Endothelial cell of umbilical vein (primary cell): ENCODE results near the gene PIMREG. TPM values are rescaled to one million over a fixed set of nuclear protein-coding genes. Genes with fewer than 3 reads are reported as not detected.

Experiments used
- BruUV-seq: library from RNA; stranded (reverse); fragments of 400-500 nt; replicated peaks from 2 replicates; lab custom pipeline; 2021; lab: Mats Ljungman, UMichigan
- CTCF ChIA-PET: fragments of 300-600, 350-600 bp; sonication (Branson Sonifier 250); formaldehyde crosslinking; loops from one replicate; lab custom pipeline; 2021; ENCODE audit warnings: antibody characterized with exemption, inconsistent platforms; lab: Charles Lee
- POLR2A ChIA-PET: fragments of 300-600, 350-600 bp; sonication (Branson Sonifier 250); formaldehyde crosslinking; loops from one replicate; lab custom pipeline; 2021; ENCODE audit warnings: antibody characterized with exemption, inconsistent platforms; lab: Charles Lee
- DNase-seq: peaks from one replicate; pipeline ENCODE4 v3.0.0-alpha.2; 2011; ENCODE audit warnings: low read depth, low spot score
- FAIRE-seq: peaks from 2 replicates; lab custom pipeline; 2011; peaks lifted over from hg19 to GRCh38; lab: Jason Lieb, UNC
- H2AFZ ChIP-seq: 2 replicates; pipeline ENCODE4 v1.6.0; 2012; ENCODE audit warnings: low read depth, low read length, control low read depth, inconsistent platforms
- H3K27ac ChIP-seq: 2 replicates; pipeline ENCODE4 v1.5.1; 2011; ENCODE audit warnings: low read depth, mild to moderate bottlenecking, control low read depth, low read length, moderate library complexity; ENCODE audit not compliant: insufficient read depth
- H3K27me3 ChIP-seq, 2 experiments: 2 replicates each; pipeline versions ENCODE4 v1.6.0 to v1.6.1; 2011; ENCODE audit warnings: low read length in 2 of 2, mixed read lengths in 1 of 2; ENCODE audit not compliant: control insufficient read depth in 2 of 2, insufficient read depth in 2 of 2
- H3K36me3 ChIP-seq, 2 experiments: 2 replicates in 1 of 2; 3 replicates in 1 of 2; pipeline ENCODE4 v1.5.1; 2011; ENCODE audit warnings: low read length in 2 of 2, mild to moderate bottlenecking in 1 of 2, moderate library complexity in 1 of 2; ENCODE audit not compliant: control insufficient read depth in 2 of 2, insufficient read depth in 2 of 2; ENCODE audit errors: extremely low read depth in 1 of 2
- H3K4me1 ChIP-seq: 3 replicates; pipeline ENCODE4 v1.5.1; 2011; ENCODE audit warnings: mild to moderate bottlenecking, low read length; ENCODE audit not compliant: control insufficient read depth, insufficient read depth; ENCODE audit errors: extremely low read depth
- H3K4me2 ChIP-seq: 2 replicates; pipeline ENCODE4 v1.6.1; 2011; ENCODE audit warnings: low read length, control low read depth, mixed read lengths; ENCODE audit not compliant: insufficient read depth
- H3K4me3 ChIP-seq, 3 experiments: fragments of 200-600 bp in 1 of 3; sonication (generic), shearing (Covaris generic) in 1 of 3; replicated peaks in 1 of 3; 2 replicates each; pipeline ENCODE4 v1.5.1; 2011 to 2016; ENCODE audit warnings: control low read depth in 3 of 3, low read length in 3 of 3, mild to moderate bottlenecking in 2 of 3, inconsistent platforms in 1 of 3, low read depth in 1 of 3, moderate library complexity in 1 of 3; ENCODE audit not compliant: insufficient read depth in 1 of 3
- H3K79me2 ChIP-seq: 2 replicates; pipeline ENCODE4 v1.6.0; 2012; ENCODE audit warnings: low read length, inconsistent platforms; ENCODE audit not compliant: control insufficient read depth, insufficient read depth
- H3K9ac ChIP-seq: replicated peaks from 2 replicates; pipeline ENCODE3; 2011; ENCODE audit warnings: low read length, control low read depth; ENCODE audit not compliant: insufficient read depth; ENCODE audit errors: extremely low read depth
- H3K9me1 ChIP-seq: replicated peaks from 3 replicates; pipeline ENCODE4 v1.6.0; 2011; ENCODE audit warnings: mild to moderate bottlenecking, low read length; ENCODE audit not compliant: control insufficient read depth, insufficient read depth; ENCODE audit errors: extremely low read depth
- H3K9me3 ChIP-seq: replicated peaks from 2 replicates; pipeline ENCODE4 v1.5.1; 2012; ENCODE audit warnings: low read length, inconsistent platforms; ENCODE audit not compliant: control insufficient read depth, insufficient read depth
- H4K20me1 ChIP-seq: replicated peaks from 2 replicates; pipeline ENCODE3; 2011; ENCODE audit warnings: mild to moderate bottlenecking, low read length; ENCODE audit not compliant: control insufficient read depth, insufficient read depth; ENCODE audit errors: extremely low read depth
- EZH2 ChIP-seq: IDR thresholded peaks from 2 replicates; pipeline ENCODE4 v1.6.1; 2012; ENCODE audit warnings: borderline replicate concordance, low read depth, mild to moderate bottlenecking, moderate library complexity, low read length, inconsistent platforms; ENCODE audit not compliant: severe bottlenecking
- FOS ChIP-seq: IDR thresholded peaks from 2 replicates; pipeline ENCODE4 v1.6.1; 2011; ENCODE audit warnings: mild to moderate bottlenecking, low read length, moderate library complexity, borderline replicate concordance; ENCODE audit not compliant: insufficient read depth
- GATA2 ChIP-seq: IDR thresholded peaks from 2 replicates; pipeline ENCODE4 v1.7.0; 2011; ENCODE audit warnings: low read depth, mild to moderate bottlenecking, moderate library complexity, mixed read lengths, low read length; ENCODE audit not compliant: insufficient read length, insufficient read depth
- JUN ChIP-seq: IDR thresholded peaks from 2 replicates; pipeline ENCODE4 v1.6.1; 2011; ENCODE audit warnings: borderline replicate concordance, low read depth; ENCODE audit not compliant: insufficient read length, insufficient read depth
- MYC ChIP-seq: IDR thresholded peaks from one replicate; pipeline ENCODE4 v1.6.1; 2011; ENCODE audit warnings: mild to moderate bottlenecking, low read depth, low read length
- POLR2A ChIP-seq: IDR thresholded peaks from 2 replicates; pipeline ENCODE4 v1.6.1; 2012; ENCODE audit warnings: low read depth, mild to moderate bottlenecking, control low read depth, low read length
- POLR2AphosphoS5 ChIP-seq: IDR thresholded peaks from 2 replicates; pipeline ENCODE4 v1.6.1; 2012; ENCODE audit warnings: low read depth, mild to moderate bottlenecking, control low read depth, low read length, moderate library complexity; ENCODE audit not compliant: insufficient read depth
- dilution Hi-C: fragments of 300-500 bp; cut with MboI; formaldehyde crosslinking; loops from one replicate; pipeline ENCODE4 v1.15.0; 2019; ENCODE audit warnings: low sequenced_read_pairs; ENCODE audit not compliant: extremely low pct_ligation_motif_present
- intact Hi-C: fragments of 100-400 bp; cut with micrococcal nuclease; formaldehyde crosslinking; loops from one replicate; pipeline ENCODE4 v1.10.0; 2022
- polyA plus RNA-seq, 4 experiments: library from polyadenylated mRNA; depleted of rRNA in 3 of 4; stranded (reverse) in 3 of 4; unstranded in 1 of 4; fragments of >200 nt; gene quantifications; 2 replicates each; pipeline versions ENCODE4 v1.2.1 to v1.2.3, GENCODE V29; 2011 to 2012; ENCODE audit warnings: missing spikeins in 1 of 4
- total RNA-seq: library from RNA; stranded (reverse); gene quantifications from 2 replicates; pipeline ENCODE4 v1.2.3, GENCODE V29; 2021
- TF ChIP-seq, protein P1 (sequence below), 2 donors: IDR thresholded peaks; 1 replicate in 1 of 2; 2 replicates in 1 of 2; pipeline ENCODE4 v1.5.1; 2011; ENCODE audit warnings: low read length in 2 of 2, mild to moderate bottlenecking in 2 of 2, moderate library complexity in 2 of 2, control low read depth in 1 of 2, inconsistent platforms in 1 of 2, low read depth in 1 of 2; ENCODE audit not compliant: insufficient read depth in 1 of 2; ENCODE audit errors: extremely low read depth in 1 of 2
- TF ChIP-seq, protein P2 (sequence below): IDR thresholded peaks from 2 replicates; pipeline ENCODE4 v1.6.1; 2011; ENCODE audit not compliant: insufficient read depth, insufficient read length

Gene PIMREG
- total and polyA plus RNA-seq, 2 donors (not counting 3 experiments of a cell fraction or from before 2014, with no cell fraction given) = 26.3 to 37.7 TPM

DNA sequence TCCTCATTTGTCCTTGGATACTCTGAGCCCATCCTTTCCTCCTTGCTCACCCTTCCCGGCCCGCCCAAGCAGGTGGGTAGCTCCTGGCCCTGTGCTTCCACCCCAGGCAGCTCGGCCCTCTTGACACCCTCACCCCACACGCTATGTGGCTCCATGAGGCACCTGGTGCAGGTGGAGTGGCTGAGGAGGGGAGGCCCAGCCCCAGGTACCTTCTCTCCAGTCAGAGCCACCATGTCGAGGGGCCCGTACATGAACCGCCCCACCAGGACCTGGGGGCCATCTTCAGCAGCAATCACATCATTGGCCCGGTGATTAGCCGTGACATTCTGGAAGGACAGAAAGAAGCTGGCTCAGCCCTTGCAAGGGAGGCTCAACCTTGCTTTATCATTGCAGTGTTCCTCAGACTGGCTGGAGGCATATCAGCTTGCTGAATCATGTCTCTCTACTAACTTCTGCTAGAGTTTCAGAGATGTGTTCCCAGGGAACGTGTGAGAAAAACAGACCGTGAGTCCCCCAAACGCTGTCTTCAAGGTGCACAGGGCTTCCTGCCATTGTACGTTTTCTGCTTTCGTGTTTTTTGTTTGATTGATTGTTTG, 20.3 kb downstream of the PIMREG start:
- Histone ChIP-seq H2AFZ (no peak overlapping the region), H3K9me3 (no peaks in the 10 kb centered on the region), H3K9ac (no peak overlapping the region), H3K27me3 (no peaks in the 10 kb centered on the region), H3K4me1 (no peaks in the 10 kb centered on the region), H3K4me2 (no peak overlapping the region), H3K4me3 (no peak overlapping the region), H3K36me3 (no peaks in the 10 kb centered on the region), H3K27ac (no peak overlapping the region), H3K79me2 (no peaks in the 10 kb centered on the region), H3K9me1 (no peaks in the 10 kb centered on the region), H4K20me1 (no peaks in the 10 kb centered on the region)
- FAIRE-seq = no peak
- DNase-seq = no peak
- no peak for TF ChIP-seq MYC
- TF ChIP-seq, protein P1, sequence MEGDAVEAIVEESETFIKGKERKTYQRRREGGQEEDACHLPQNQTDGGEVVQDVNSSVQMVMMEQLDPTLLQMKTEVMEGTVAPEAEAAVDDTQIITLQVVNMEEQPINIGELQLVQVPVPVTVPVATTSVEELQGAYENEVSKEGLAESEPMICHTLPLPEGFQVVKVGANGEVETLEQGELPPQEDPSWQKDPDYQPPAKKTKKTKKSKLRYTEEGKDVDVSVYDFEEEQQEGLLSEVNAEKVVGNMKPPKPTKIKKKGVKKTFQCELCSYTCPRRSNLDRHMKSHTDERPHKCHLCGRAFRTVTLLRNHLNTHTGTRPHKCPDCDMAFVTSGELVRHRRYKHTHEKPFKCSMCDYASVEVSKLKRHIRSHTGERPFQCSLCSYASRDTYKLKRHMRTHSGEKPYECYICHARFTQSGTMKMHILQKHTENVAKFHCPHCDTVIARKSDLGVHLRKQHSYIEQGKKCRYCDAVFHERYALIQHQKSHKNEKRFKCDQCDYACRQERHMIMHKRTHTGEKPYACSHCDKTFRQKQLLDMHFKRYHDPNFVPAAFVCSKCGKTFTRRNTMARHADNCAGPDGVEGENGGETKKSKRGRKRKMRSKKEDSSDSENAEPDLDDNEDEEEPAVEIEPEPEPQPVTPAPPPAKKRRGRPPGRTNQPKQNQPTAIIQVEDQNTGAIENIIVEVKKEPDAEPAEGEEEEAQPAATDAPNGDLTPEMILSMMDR (IDR thresholded peaks at IDR 0.05; ENCODE audit: extremely low read depth in 1 of 2, insufficient read depth in 1 of 2, low read depth in 1 of 2, low read length in 2 of 2) = no peak
- TF ChIP-seq POLR2A = no peak
- TF ChIP-seq JUN = no peak
- no peak for TF ChIP-seq GATA2
- no peak for TF ChIP-seq POLR2AphosphoS5
- TF ChIP-seq, protein P2, sequence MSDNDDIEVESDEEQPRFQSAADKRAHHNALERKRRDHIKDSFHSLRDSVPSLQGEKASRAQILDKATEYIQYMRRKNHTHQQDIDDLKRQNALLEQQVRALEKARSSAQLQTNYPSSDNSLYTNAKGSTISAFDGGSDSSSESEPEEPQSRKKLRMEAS = no peak
- no peak for TF ChIP-seq FOS
- TF ChIP-seq EZH2 = no peak
- POLR2A ChIA-PET = interaction anchor here (0.6 kb wide), 1 partner anchor 116 kb away, joined by 4 read pairs; no protein-coding TSS in a partner anchor
- BruUV-seq = no TSS peak
- CTCF ChIA-PET = interaction anchor here (1.0 to 1.6 kb wide), 2 partner anchors 8 to 11 kb away, joined by 3 to 6 read pairs; no protein-coding TSS in a partner anchor
- dilution Hi-C loops = no loop called here
- intact Hi-C loops = no loop called here
